HEK293T (cell line): ENCODE data around the gene ATAT1.

Experiments used
- FOXK2 ChIP-seq: fragments of 450-650 bp; IDR thresholded peaks from 2 replicates; pipeline ENCODE4 v1.6.1; 2016; ENCODE audit warnings: mild to moderate bottlenecking
- SP1 ChIP-seq: fragments of 450-650 bp; IDR thresholded peaks from 2 replicates; pipeline ENCODE4 v1.6.1; 2017

- TF ChIP-seq FOXK2 (0 out of 2 replicates have a peak, but pooled peaks have one; percentile 39), SP1 (no peak)
These were observed 11.3 kb upstream of the ATAT1 start for GRCh38 chr6:30615219-30615957.
